ENCODE data around the gene LYZL4.

GRCh38 chr3:42369304-42369703 lies 41.1 kb downstream of the LYZL4 start:
- TF ChIP-seq CTCF (conservative IDR thresholded peaks at IDR 0.05) (no peak), EZH2 (IDR thresholded peaks at IDR 0.05; ENCODE audit: low read depth) (no peak)
